ACHN (cell line): ENCODE results near the gene RBM12.

Source experiments
- DNase-seq: peaks from one replicate; pipeline ENCODE4 v3.0.0-alpha.2; 2015
- in situ Hi-C: cut with HindIII; loops from 2 replicates; pipeline ENCODE4 v1.10.0; 2017; ENCODE audit warnings: low sequenced_read_pairs, low pct_ligation_motif_present, low pct_unique_long_range_greater_than_20kb

RBM12 gene

GRCh38 chr20:35662551-35662950, 2.1 kb downstream of the RBM12 start:
- no peak for DNase-seq
- in situ Hi-C loops: no loop called here

GRCh38 chr20:35661908-35662307, 2.8 kb downstream of the RBM12 start:
- DNase-seq: no peak
- in situ Hi-C loops: no loop called here

GRCh38 chr20:35661053-35661452, 3.6 kb downstream of the RBM12 start:
- peak; percentile 38 for DNase-seq
- in situ Hi-C loops: no loop called here

GRCh38 chr20:35660122-35660937, 4.4 kb downstream of the RBM12 start:
- in situ Hi-C loops: no loop called here
- no peak for DNase-seq

GRCh38 chr20:35657271-35657670, 7.4 kb downstream of the RBM12 start:
- in situ Hi-C loops: no loop called here

GRCh38 chr20:35654415-35654814, 10.3 kb downstream of the RBM12 start:
- DNase-seq: no peak
- in situ Hi-C loops: no loop called here

More at GRCh38 chr20:35657271-35657670, 7.4 kb downstream of the RBM12 start:
- no peak for DNase-seq

- DNase-seq: no peak
- in situ Hi-C loops: no loop called here
These were observed 10.8 kb downstream of the RBM12 start for GRCh38 chr20:35653893-35654292.

- DNase-seq: no peak
- in situ Hi-C loops: no loop called here
These were observed 11.3 kb downstream of the RBM12 start for GRCh38 chr20:35653430-35653734.

- in situ Hi-C loops: no loop called here
- no peak for DNase-seq
These were observed 11.9 kb downstream of the RBM12 start for GRCh38 chr20:35652641-35653429.

GRCh38 chr20:35651958-35652357, 12.7 kb downstream of the RBM12 start:
- in situ Hi-C loops: no loop called here
- no peak for DNase-seq

GRCh38 chr20:35650632-35651031, 14.1 kb downstream of the RBM12 start:
- DNase-seq: no peak
- in situ Hi-C loops: no loop called here

- in situ Hi-C loops: no loop called here
- no peak for DNase-seq
These were observed 15.9 kb downstream of the RBM12 start for GRCh38 chr20:35648836-35649235.

- in situ Hi-C loops: no loop called here
- no peak for DNase-seq
These were observed 19.9 kb downstream of the RBM12 start for GRCh38 chr20:35644806-35645205.

GRCh38 chr20:35643045-35643444, 21.7 kb downstream of the RBM12 start:
- in situ Hi-C loops: no loop called here
- no peak for DNase-seq

- DNase-seq: no peak
- in situ Hi-C loops: no loop called here
These were observed 23.0 kb downstream of the RBM12 start for GRCh38 chr20:35641743-35642142.

- in situ Hi-C loops: no loop called here
These were observed 24.0 kb downstream of the RBM12 start for GRCh38 chr20:35640724-35641123.

GRCh38 chr20:35638751-35639150, 25.9 kb downstream of the RBM12 start:
- in situ Hi-C loops: no loop called here
- no peak for DNase-seq

More at GRCh38 chr20:35640724-35641123, 24.0 kb downstream of the RBM12 start:
- no peak for DNase-seq

GRCh38 chr20:35637276-35637675, 27.4 kb downstream of the RBM12 start:
- no peak for DNase-seq
- in situ Hi-C loops: no loop called here

- no peak for DNase-seq
- in situ Hi-C loops: no loop called here
These were observed 28.6 kb downstream of the RBM12 start for GRCh38 chr20:35636095-35636494.

- in situ Hi-C loops: no loop called here
These were observed 29.0 kb downstream of the RBM12 start for GRCh38 chr20:35635652-35636051.

More at GRCh38 chr20:35635652-35636051, 29.0 kb downstream of the RBM12 start:
- DNase-seq: no peak
